Measurements from ENCODE around the gene LRRC28. TPM values are rescaled to one million over a fixed set of nuclear protein-coding genes. Genes with fewer than 3 reads are reported as not detected.

LRRC28 gene
- total and polyA plus RNA-seq, 10 of the 15 experiments (the other 5 are each of a cell fraction or from before 2014, with no cell fraction given): 21.3 to 54.9 (median 27.7) TPM

DNA sequence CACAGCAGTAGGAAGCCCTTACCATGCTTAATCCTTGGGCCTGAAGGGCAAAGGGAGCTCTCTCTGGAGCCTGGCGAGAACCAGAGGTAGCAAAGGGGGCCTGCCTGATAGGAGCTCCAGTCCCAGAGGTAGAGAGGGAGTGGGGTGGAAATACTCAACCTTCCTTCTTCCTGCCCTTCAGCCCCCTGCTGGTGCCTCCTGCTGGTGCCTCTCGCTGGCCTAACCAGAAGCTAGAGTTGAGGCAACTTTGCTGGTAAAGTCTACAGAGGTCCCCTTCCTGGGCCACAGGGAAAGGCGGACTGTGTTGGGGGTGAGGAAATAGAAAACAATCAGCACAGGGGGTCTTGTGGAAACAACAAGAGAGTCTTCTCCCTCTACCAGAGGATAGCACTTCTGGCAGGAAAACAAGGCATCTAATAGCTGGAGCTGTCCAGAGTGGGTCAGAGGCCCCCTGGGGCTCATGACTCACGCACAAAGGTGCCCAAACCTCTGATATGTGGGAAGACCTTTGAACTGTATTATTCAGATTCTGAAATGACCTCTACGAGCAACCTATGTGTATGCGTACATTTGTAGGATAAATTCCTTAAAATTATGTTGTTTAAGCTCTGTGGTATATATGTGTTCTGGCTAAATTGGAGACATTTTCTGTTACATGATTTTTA lies 133.9 kb downstream of the LRRC28 start:
- Histone ChIP-seq H2AFZ (ENCODE audit: control insufficient read depth, low read depth, low read length) (no peak overlapping the region), H3K9ac (ENCODE audit: control insufficient read depth, insufficient read depth, low read length) (no peak overlapping the region), H3K4me3 (no peak overlapping the region), H3K4me1 (ENCODE audit: control insufficient read depth, insufficient read depth, low read length) (no peaks in the 10 kb centered on the region), H3K79me2 (ENCODE audit: control insufficient read depth, insufficient read depth, low read length) (no peaks in the 10 kb centered on the region), H3K27ac (ENCODE audit: control insufficient read depth, insufficient read depth) (no peak overlapping the region), H3K4me2 (ENCODE audit: control insufficient read depth, insufficient read depth) (no peak overlapping the region), H3K27me3 (replicated peaks in 1 of 2; ENCODE audit: control insufficient read depth in 2 of 2, insufficient read depth in 2 of 2, low read length in 1 of 2) (no peaks in the 10 kb centered on the region), H3K9me3 (replicated peaks; ENCODE audit: control insufficient read depth, insufficient read depth, low read length) (no peaks in the 10 kb centered on the region), H3K36me3 (ENCODE audit: control insufficient read depth in 2 of 2, insufficient read depth in 2 of 2, low read length in 1 of 2) (no peaks in the 10 kb centered on the region; a peak in 1 of 4 replicates), H4K20me1 (ENCODE audit: control insufficient read depth, insufficient read depth) (no peaks in the 10 kb centered on the region)
- BruUV-seq (replicated peaks): no TSS peak
- SMC1A ChIA-PET (ENCODE audit: uncharacterized antibody, unreplicated experiment): interaction anchor here (0.7 to 1.4 kb wide), 5 partner anchors 12 to 515 kb away, joined by 3 to 4 read pairs (median 3); no protein-coding TSS in a partner anchor
- in situ Hi-C loops (cut with MboI): no loop called here
- CTCF ChIA-PET: interaction anchor here (1.2 to 3.3 kb wide), 3 partner anchors 22 to 319 kb away, joined by 3 to 11 read pairs (median 6); no protein-coding TSS in a partner anchor
- TF ChIP-seq, protein P1, sequence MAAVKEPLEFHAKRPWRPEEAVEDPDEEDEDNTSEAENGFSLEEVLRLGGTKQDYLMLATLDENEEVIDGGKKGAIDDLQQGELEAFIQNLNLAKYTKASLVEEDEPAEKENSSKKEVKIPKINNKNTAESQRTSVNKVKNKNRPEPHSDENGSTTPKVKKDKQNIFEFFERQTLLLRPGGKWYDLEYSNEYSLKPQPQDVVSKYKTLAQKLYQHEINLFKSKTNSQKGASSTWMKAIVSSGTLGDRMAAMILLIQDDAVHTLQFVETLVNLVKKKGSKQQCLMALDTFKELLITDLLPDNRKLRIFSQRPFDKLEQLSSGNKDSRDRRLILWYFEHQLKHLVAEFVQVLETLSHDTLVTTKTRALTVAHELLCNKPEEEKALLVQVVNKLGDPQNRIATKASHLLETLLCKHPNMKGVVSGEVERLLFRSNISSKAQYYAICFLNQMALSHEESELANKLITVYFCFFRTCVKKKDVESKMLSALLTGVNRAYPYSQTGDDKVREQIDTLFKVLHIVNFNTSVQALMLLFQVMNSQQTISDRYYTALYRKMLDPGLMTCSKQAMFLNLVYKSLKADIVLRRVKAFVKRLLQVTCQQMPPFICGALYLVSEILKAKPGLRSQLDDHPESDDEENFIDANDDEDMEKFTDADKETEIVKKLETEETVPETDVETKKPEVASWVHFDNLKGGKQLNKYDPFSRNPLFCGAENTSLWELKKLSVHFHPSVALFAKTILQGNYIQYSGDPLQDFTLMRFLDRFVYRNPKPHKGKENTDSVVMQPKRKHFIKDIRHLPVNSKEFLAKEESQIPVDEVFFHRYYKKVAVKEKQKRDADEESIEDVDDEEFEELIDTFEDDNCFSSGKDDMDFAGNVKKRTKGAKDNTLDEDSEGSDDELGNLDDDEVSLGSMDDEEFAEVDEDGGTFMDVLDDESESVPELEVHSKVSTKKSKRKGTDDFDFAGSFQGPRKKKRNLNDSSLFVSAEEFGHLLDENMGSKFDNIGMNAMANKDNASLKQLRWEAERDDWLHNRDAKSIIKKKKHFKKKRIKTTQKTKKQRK (IDR thresholded peaks at IDR 0.05; ENCODE audit: low read depth, low read length): no peak
- TF ChIP-seq, protein P2, sequence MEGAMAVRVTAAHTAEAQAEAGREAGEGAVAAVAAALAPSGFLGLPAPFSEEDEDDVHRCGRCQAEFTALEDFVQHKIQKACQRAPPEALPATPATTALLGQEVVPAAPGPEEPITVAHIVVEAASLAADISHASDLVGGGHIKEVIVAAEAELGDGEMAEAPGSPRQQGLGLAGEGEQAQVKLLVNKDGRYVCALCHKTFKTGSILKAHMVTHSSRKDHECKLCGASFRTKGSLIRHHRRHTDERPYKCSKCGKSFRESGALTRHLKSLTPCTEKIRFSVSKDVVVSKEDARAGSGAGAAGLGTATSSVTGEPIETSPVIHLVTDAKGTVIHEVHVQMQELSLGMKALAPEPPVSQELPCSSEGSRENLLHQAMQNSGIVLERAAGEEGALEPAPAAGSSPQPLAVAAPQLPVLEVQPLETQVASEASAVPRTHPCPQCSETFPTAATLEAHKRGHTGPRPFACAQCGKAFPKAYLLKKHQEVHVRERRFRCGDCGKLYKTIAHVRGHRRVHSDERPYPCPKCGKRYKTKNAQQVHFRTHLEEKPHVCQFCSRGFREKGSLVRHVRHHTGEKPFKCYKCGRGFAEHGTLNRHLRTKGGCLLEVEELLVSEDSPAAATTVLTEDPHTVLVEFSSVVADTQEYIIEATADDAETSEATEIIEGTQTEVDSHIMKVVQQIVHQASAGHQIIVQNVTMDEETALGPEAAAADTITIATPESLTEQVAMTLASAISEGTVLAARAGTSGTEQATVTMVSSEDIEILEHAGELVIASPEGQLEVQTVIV (IDR thresholded peaks at IDR 0.05; ENCODE audit: borderline replicate concordance, partially characterized antibody): no peak
- no peak for TF ChIP-seq ZNF217 (IDR thresholded peaks at IDR 0.05)
- no peak for TF ChIP-seq NBN (IDR thresholded peaks at IDR 0.05)
- no peak for TF ChIP-seq MTA3 (IDR thresholded peaks at IDR 0.05; ENCODE audit: borderline replicate concordance, low read length)
- no peak for TF ChIP-seq BMI1 (IDR thresholded peaks at IDR 0.05; ENCODE audit: borderline replicate concordance)
- TF ChIP-seq SMAD1 (IDR thresholded peaks at IDR 0.05; ENCODE audit: low read depth, partially characterized antibody): no peak
- no peak for DNase-seq (ENCODE audit: low read depth, low spot score)
- RAD21 ChIA-PET (ENCODE audit: unreplicated experiment): interaction anchor here (0.9 kb wide), 1 partner anchor 41 kb away, joined by 3 read pairs; no protein-coding TSS in a partner anchor
- WGBS (ENCODE audit: insufficient coverage, insufficient replicate concordance, low lambda C conversion rate, missing lambda C conversion rate): 96% methylated on average over 6 of the region's 6 CpGs
- intact Hi-C loops (cut with micrococcal nuclease; ENCODE audit: unreplicated experiment): no loop called here
- POLR2A ChIA-PET: no interaction called here
- no peak for ATAC-seq
- no peak for FAIRE-seq
